Natural killer cell (primary cell): Measurements from ENCODE around the gene TEX22. TPM values are rescaled to one million over a fixed set of nuclear protein-coding genes. Genes with fewer than 3 reads are reported as not detected.
A peak's percentile ranks its signal among the peaks of the same experiment; 100 is the strongest.

Experiments used
- ATAC-seq, 3 donors: fragments of 150-1000 bp in 2 of 3; fragments of 200-7000 bp in 1 of 3; cut with Tn5 transposase; 1 replicate in 1 of 3; 2 replicates in 2 of 3; pipeline ENCODE4 v1.10.0; 2021; ENCODE audit warnings: mild to moderate bottlenecking in 2 of 3, moderate library complexity in 2 of 3
- DNase-seq, 2 donors: peaks; one replicate each; pipeline versions ENCODE4 v3.0.0 to v3.0.0-alpha.2; 2013 to 2021; ENCODE audit warnings: mixed read lengths in 1 of 2
- H3K27ac ChIP-seq: one replicate; pipeline ENCODE4 v1.5.1; 2013; ENCODE audit warnings: mild to moderate bottlenecking, low read length
- H3K27me3 ChIP-seq: one replicate; pipeline ENCODE4 v1.6.1; 2013; ENCODE audit warnings: low read length; ENCODE audit not compliant: control insufficient read depth, insufficient read depth
- H3K36me3 ChIP-seq: one replicate; pipeline ENCODE4 v1.6.1; 2013; ENCODE audit warnings: low read length; ENCODE audit not compliant: control insufficient read depth, insufficient read depth
- H3K4me1 ChIP-seq: one replicate; pipeline ENCODE4 v1.6.1; 2013; ENCODE audit warnings: low read length; ENCODE audit not compliant: control insufficient read depth, insufficient read depth
- H3K4me3 ChIP-seq: one replicate; pipeline ENCODE4 v1.5.1; 2013; ENCODE audit warnings: low read length
- H3K9me3 ChIP-seq: one replicate; pipeline ENCODE4 v1.6.1; 2013; ENCODE audit warnings: low read length; ENCODE audit not compliant: control insufficient read depth, insufficient read depth
- H3K27ac Mint-ChIP-seq, 2 donors: one replicate each; pipeline ENCODE4 v1.8.0; 2022; ENCODE audit warnings: mild to moderate bottlenecking in 2 of 2, mixed read lengths in 2 of 2, moderate library complexity in 1 of 2
- H3K27me3 Mint-ChIP-seq, 2 donors: one replicate each; pipeline ENCODE4 v1.8.0; 2022; ENCODE audit warnings: low read depth in 2 of 2, mixed read lengths in 2 of 2
- H3K36me3 Mint-ChIP-seq: one replicate; pipeline ENCODE4 v1.8.0; 2022; ENCODE audit warnings: mixed read lengths
- H3K4me1 Mint-ChIP-seq, 2 donors: one replicate each; pipeline ENCODE4 v1.8.0; 2022; ENCODE audit warnings: mixed read lengths in 2 of 2
- H3K4me3 Mint-ChIP-seq: one replicate; pipeline ENCODE4 v1.8.0; 2022; ENCODE audit warnings: mild to moderate bottlenecking, moderate library complexity, mixed read lengths
- H3K9me3 Mint-ChIP-seq, 2 donors: one replicate each; pipeline ENCODE4 v1.8.0; 2022; ENCODE audit warnings: mixed read lengths in 2 of 2
- CTCF ChIP-seq: fragments of 200-600 bp; IDR thresholded peaks from one replicate; pipeline ENCODE4 v1.8.0; 2022; ENCODE audit warnings: antibody characterized with exemption
- WGBS: methylation state at CpG from one replicate; pipeline ENCODE4 v1.1.7; 2013; ENCODE audit warnings: missing lambda C conversion rate; ENCODE audit not compliant: insufficient coverage; 5-methylcytosine and 5-hydroxymethylcytosine counted together
- intact Hi-C: fragments of 100-400 bp; cut with micrococcal nuclease; formaldehyde crosslinking; loops from one replicate; pipeline ENCODE4 v1.14.2; 2022
- total RNA-seq, 4 donors: library from RNA; stranded (reverse); fragments of 120-200 nt in 1 of 4; gene quantifications; one replicate each; pipeline versions ENCODE4 v1.2.3 to v1.2.4, GENCODE V29; 2013 to 2022

Gene TEX22
- 1 to 10 TPM in 2 of 3 donors, under 1 TPM in 1; 0.23 to 1.9 (median 1.8) TPM for total RNA-seq
- 0.83 TPM for total RNA-seq (2013)

DNA sequence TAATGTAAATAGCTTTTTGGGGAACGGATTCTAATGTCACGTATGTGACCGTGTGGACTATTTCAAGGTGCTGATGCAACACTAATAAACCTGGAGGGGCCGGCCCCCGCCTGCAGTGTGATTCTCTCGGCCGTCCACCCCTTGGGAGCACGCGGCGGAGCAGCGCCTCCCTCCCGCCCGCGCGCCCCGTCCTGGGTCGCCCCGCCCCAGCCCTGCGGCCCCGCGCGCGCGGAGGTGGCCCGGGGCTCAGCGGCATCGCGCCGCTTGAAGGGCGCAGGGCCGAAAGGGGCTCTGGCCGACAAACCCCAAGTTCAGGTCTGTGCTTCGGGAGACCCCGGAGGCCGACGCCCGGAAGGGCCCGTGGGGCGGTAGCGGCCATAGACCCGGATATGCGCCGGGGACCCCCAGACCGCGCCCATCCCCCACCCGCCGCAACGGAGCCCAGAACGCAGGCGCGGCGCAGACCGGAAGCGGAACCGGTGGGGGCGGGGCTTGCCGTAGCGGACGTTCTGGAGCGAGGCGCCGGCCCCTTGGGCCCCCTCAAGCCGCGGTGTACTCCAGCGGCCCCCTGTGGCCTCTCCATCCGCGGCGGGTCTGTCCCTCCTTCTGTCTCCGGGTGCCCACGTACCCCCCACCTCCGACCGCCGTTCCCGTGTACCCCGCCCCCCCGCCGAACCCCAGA lies at the start of gene TEX22:
TEX22 (plus strand) TSS at position 495 of the 682 bp plus-strand sequence. CDS start 803 bp downstream, outside the sequence.
- H3K4me3 ChIP-seq = peak within 1 kb of the TSS; percentile 42
- H3K27ac ChIP-seq = peak within 1 kb of the TSS; percentile 85
- ATAC-seq = peak; percentile 85 to 92 (median 87)
- DNase-seq = peak; percentile 90 to 95
- no peaks in the 10 kb centered on the region for H3K9me3 Mint-ChIP-seq
- peaks cover 59% of the 10 kb centered on the region for H3K4me1 ChIP-seq
- H3K27ac Mint-ChIP-seq = peak within 1 kb of the TSS; percentile 85 to 88
- no peaks in the 10 kb centered on the region for H3K36me3 Mint-ChIP-seq
- peak within 1 kb of the TSS; percentile 84 for H3K4me3 Mint-ChIP-seq
- intact Hi-C loops = loop anchor here (5.0 kb wide), 1 partner anchor 94 kb away; the partner anchor contains the start of gene TEDC1
- no peaks in the 10 kb centered on the region for H3K27me3 Mint-ChIP-seq
- WGBS = under 1% methylated on average over 77 of the region's 77 CpGs
- no peaks in the 10 kb centered on the region for H3K9me3 ChIP-seq
- H3K27me3 ChIP-seq = no peaks in the 10 kb centered on the region
- H3K36me3 ChIP-seq = peaks cover 3% of the 10 kb centered on the region
- no peak for TF ChIP-seq CTCF
- peaks cover 16 to 54% of the 10 kb centered on the region in 2 donors for H3K4me1 Mint-ChIP-seq

- H3K27ac Mint-ChIP-seq = no peak overlapping the region
- ATAC-seq (no peak), DNase-seq (no peak)
- peaks cover 0 to 4% of the 10 kb centered on the region in 2 donors for H3K9me3 Mint-ChIP-seq
- H3K4me1 Mint-ChIP-seq = peaks cover 3 to 4% of the 10 kb centered on the region in 2 donors
- H3K36me3 Mint-ChIP-seq = no peaks in the 10 kb centered on the region
- Histone ChIP-seq H3K4me1 (peaks cover 4% of the 10 kb centered on the region), H3K9me3 (no peaks in the 10 kb centered on the region), H3K4me3 (no peak overlapping the region), H3K27me3 (no peaks in the 10 kb centered on the region), H3K36me3 (no peaks in the 10 kb centered on the region), H3K27ac (no peak overlapping the region)
- no peaks in the 10 kb centered on the region for H3K27me3 Mint-ChIP-seq
- 91% methylated on average over 19 of the region's 19 CpGs for WGBS
- TF ChIP-seq CTCF = no peak
- intact Hi-C loops = no loop called here
- H3K4me3 Mint-ChIP-seq = no peak overlapping the region
Measured at GRCh38 chr14:105348945-105349699, 49.2 kb upstream of the TEX22 start.

DNA sequence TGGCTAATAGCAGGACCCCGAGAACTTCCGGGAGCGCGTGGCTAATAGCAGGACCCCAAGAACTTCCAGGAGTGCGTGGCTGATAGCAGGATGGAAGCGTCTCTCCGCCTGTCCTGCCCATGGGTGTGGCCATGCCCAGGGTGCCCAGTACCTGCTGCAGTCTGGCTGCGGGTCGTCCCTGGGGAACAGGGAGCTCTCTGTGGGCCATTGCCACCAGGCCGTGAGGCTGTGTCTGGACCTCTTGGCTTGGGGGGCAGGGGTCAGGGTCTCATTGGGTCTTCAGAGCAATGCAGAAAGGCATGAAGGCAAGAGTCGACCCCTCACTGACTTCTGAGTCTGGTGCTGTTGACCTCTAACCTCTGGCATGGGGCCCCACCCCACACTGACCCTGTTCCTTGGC lies 48.3 kb upstream of the TEX22 start:
- peaks cover 0 to 4% of the 10 kb centered on the region in 2 donors for H3K9me3 Mint-ChIP-seq
- Histone ChIP-seq H3K27ac (no peak overlapping the region), H3K27me3 (no peaks in the 10 kb centered on the region), H3K9me3 (no peaks in the 10 kb centered on the region), H3K36me3 (no peaks in the 10 kb centered on the region), H3K4me1 (peaks cover 4% of the 10 kb centered on the region), H3K4me3 (no peak overlapping the region)
- H3K4me1 Mint-ChIP-seq = peaks cover 3 to 4% of the 10 kb centered on the region in 2 donors
- H3K27me3 Mint-ChIP-seq = no peaks in the 10 kb centered on the region
- TF ChIP-seq CTCF = no peak
- no peaks in the 10 kb centered on the region for H3K36me3 Mint-ChIP-seq
- ATAC-seq = no peak
- intact Hi-C loops = loop anchor here (10.0 kb wide), 1 partner anchor 375 kb away; the partner anchor contains the start of gene AHNAK2
- DNase-seq = no peak
- 91% methylated on average over 11 of the region's 11 CpGs for WGBS
- no peak overlapping the region for H3K27ac Mint-ChIP-seq
- H3K4me3 Mint-ChIP-seq = no peak overlapping the region
